ENCODE measurements around the gene SMAD6. TPM values are rescaled to one million over a fixed set of nuclear protein-coding genes. Genes with fewer than 3 reads are reported as not detected.

SMAD6 gene
- total and polyA plus RNA-seq, 2 donors, result 20.1 to 31.1 TPM

DNA sequence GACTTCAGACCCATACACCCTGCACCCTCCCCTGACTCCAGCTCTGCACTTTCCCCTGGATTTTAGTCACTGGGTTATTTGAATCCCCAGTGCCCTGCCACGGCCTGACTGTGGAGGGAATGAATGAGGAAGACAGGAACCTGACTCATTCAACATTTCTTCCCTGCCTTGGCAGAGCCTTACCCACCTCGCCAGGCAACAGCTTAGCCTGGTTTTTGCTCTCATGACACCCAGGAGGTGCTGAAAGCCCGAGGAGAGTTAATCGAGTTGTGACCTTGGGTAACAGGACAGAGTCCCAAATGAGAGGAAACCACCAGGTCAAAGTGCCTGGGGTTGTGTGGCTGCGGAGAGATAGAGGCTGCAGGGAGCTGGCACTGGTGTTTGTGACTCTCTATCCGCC, 128.3 kb downstream of the SMAD6 start:
- Histone ChIP-seq H3K36me3 (ENCODE audit: insufficient read depth) (no peaks in the 10 kb centered on the region), H3K27ac (ENCODE audit: low read depth) (no peak overlapping the region), H3K4me1 (ENCODE audit: insufficient read depth) (no peaks in the 10 kb centered on the region), H3K4me3 (ENCODE audit: low read depth, low read length) (no peak overlapping the region)
- DNase-seq (ENCODE audit: extremely low spot score), result no peak
- 78% methylated on average over 6 of the region's 6 CpGs for WGBS

DNA sequence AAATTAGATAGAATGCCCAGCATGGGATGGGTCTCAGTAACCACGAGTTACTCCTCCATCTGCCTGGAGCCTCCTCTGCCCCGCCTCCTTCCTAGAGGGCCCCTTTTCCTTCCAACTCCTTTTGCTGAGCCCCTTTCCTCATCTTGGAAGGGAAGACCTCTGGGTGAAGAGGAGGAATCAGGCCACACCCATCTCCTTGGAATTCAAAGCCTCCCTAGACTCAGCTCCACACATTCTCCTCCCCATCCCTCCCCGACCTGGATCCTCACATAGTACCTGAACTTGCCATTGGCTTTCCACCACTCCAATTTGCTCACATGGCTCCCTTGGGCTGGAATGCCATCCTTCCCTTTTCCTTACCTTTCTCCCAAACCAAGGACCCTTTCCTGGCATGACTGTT, 128.8 kb downstream of the SMAD6 start:
- H3K4me1 ChIP-seq (ENCODE audit: insufficient read depth), result no peaks in the 10 kb centered on the region
- no peaks in the 10 kb centered on the region for H3K36me3 ChIP-seq (ENCODE audit: insufficient read depth)
- no peak overlapping the region for H3K27ac ChIP-seq (ENCODE audit: low read depth)
- DNase-seq (ENCODE audit: extremely low spot score), result no peak
- 84% methylated on average over 3 of the region's 3 CpGs for WGBS
- no peak overlapping the region for H3K4me3 ChIP-seq (ENCODE audit: low read depth, low read length)

DNA sequence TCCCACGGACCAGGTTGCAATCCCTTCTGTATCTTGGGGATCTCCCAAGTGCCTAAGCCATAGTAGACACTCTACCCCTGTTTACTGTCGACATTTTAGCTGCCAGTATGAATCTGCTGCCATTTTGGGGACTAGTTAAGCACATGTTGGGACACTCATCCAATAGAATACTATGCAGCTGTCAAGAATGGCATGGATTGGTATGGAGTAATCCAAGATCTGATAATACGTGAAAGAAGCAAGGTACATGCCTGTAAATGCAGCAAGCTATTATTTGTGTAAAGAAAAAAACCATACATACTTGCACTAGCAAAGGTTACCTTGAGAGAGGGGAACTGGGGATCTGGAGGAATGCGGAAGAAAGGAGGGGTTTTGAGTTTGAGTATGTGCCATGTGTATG, 129.3 kb downstream of the SMAD6 start:
- Histone ChIP-seq H3K4me1 (ENCODE audit: insufficient read depth) (no peaks in the 10 kb centered on the region), H3K27ac (ENCODE audit: low read depth) (no peak overlapping the region), H3K4me3 (ENCODE audit: low read depth, low read length) (no peak overlapping the region), H3K36me3 (ENCODE audit: insufficient read depth) (no peaks in the 10 kb centered on the region)
- WGBS, result 92% methylated on average over 4 of the region's 4 CpGs
- no peak for DNase-seq (ENCODE audit: extremely low spot score)

DNA sequence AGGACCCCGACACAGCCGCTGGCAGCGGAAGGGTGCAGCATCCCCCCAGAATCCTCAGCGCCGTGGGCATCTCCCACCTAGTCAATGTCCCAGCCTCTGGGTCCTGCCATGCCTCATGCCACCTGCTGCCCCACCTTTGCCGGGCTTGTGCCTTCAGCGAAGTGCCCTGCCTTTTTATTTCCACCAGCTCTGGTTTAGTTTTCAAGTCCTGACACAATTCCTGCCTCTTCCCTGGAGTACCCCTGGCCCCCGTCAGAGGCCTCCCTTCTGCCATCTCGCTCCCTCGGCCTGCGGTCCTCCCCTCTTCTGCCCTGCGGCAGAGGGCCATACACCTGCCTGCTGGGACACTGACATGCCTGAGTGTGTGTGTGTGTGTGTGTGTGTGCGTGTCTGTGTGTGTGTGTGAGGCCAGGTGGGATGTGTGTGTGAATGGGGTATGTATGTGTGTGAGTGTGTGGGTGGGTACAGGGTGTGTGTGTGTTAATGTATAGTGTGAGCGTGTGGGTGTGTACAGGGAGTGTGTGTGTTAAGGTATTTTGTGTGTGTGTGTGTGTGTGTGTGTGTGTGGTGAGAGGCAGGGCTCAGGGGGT, 129.9 kb downstream of the SMAD6 start:
- Histone ChIP-seq H3K36me3 (ENCODE audit: insufficient read depth) (no peaks in the 10 kb centered on the region), H3K4me3 (ENCODE audit: low read depth, low read length) (no peak overlapping the region), H3K27ac (ENCODE audit: low read depth) (no peak overlapping the region), H3K4me1 (ENCODE audit: insufficient read depth) (no peaks in the 10 kb centered on the region)
- 85% methylated on average over 14 of the region's 14 CpGs for WGBS
- no peak for DNase-seq (ENCODE audit: extremely low spot score)

Other genes with a start within 250 kb of the SMAD6 start
- gene SNAPC5, start 204.5 kb upstream of the SMAD6 start, total RNA-seq, result 11.1 TPM
- 46.2 TPM for gene SNAPC5, start 204.5 kb upstream of the SMAD6 start, polyA plus RNA-seq
- 2,996 TPM for gene RPL4, start 197.4 kb upstream of the SMAD6 start, total RNA-seq
- gene RPL4, start 197.4 kb upstream of the SMAD6 start, polyA plus RNA-seq, result 3,806 TPM
- gene ZWILCH, start 196.9 kb upstream of the SMAD6 start, total RNA-seq, result 21.3 TPM
- gene ZWILCH, start 196.9 kb upstream of the SMAD6 start, polyA plus RNA-seq, result 5.2 TPM
- not detected for gene LCTL, start 136.2 kb upstream of the SMAD6 start, total RNA-seq
- not detected for gene LCTL, start 136.2 kb upstream of the SMAD6 start, polyA plus RNA-seq